PFSK-1 (cell line): ENCODE measurements around the gene OSBPL6.
A peak's percentile ranks its signal among the peaks of the same experiment; 100 is the strongest.

Source experiments
- FOXP2 ChIP-seq: optimal IDR thresholded peaks from 2 replicates; pipeline ENCODE3; 2011; ENCODE audit warnings: borderline replicate concordance, control low read depth, inconsistent platforms; ENCODE audit not compliant: insufficient read depth; ENCODE audit errors: extremely low read length, extremely low read depth
- POLR2AphosphoS5 ChIP-seq: IDR thresholded peaks from 2 replicates; pipeline ENCODE4 v1.6.1; 2012; ENCODE audit warnings: low read depth, mild to moderate bottlenecking, control low read depth, low read length, moderate library complexity
- REST ChIP-seq, 2 experiments: IDR thresholded peaks; 2 replicates each; pipeline versions ENCODE4 v1.6.1 to v1.8.0; 2011 to 2012; ENCODE audit warnings: low read depth in 2 of 2, low read length in 2 of 2, control low read depth in 1 of 2, inconsistent platforms in 1 of 2, mild to moderate bottlenecking in 1 of 2, moderate library complexity in 1 of 2; ENCODE audit not compliant: insufficient read depth in 1 of 2
- SIN3A ChIP-seq: IDR thresholded peaks from 2 replicates; pipeline ENCODE4 v1.6.1; 2012; ENCODE audit warnings: mild to moderate bottlenecking, low read length, moderate library complexity, borderline replicate concordance; ENCODE audit not compliant: insufficient read depth
- TAF1 ChIP-seq: IDR thresholded peaks from 2 replicates; pipeline ENCODE4 v1.6.1; 2012; ENCODE audit warnings: low read length, control low read depth, borderline replicate concordance; ENCODE audit not compliant: insufficient read depth

OSBPL6 gene

DNA sequence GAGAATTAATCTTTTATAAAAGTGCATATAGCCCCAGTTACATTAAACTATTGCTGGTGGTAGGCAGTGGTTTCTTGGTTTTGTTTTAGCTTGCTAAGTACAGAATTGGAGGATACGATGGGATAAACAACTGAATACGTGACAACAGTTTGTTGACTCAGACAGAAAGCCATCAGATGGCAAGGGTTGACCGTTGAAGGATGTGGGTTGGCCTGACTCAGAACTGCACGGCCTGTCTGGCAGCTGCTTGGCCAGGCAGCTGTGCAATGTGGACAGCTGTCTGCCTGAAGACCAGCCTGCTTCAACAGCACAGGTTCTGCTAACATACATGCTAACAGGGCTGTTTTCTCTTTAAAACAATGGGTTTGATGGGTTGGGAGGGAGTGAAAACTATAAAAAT, 210.1 kb downstream of the OSBPL6 start:
- TF ChIP-seq FOXP2 (peak; percentile 98), SIN3A (peak; percentile 60; the same call in 1 of the 2 replicates), TAF1 (no peak), REST (IDR thresholded peaks at IDR 0.05; ENCODE audit: insufficient read depth in 1 of 2, low read depth in 2 of 2, low read length in 2 of 2) (no peak)

DNA sequence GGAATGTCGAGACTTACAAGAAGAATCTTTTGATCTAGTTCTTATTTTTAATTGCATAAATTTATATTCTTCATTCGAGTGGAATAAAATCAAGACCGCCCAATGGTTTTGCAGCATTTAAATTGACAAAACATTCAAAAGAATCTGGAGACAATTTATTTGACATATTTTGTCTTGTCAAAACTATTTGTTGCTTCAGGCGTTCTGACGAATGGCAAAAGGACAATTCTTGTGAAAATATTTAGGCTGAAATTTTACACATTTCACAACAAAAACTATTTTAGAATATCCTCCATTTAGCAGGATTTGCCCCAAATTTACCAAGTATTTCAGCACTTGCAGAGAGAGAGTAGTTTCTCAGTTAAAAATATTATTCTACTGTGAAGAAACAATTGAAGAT, 214.9 kb downstream of the OSBPL6 start:
- TF ChIP-seq POLR2AphosphoS5: no peak
- TF ChIP-seq SIN3A: no peak
- TF ChIP-seq TAF1: no peak
- no peak for TF ChIP-seq FOXP2
- TF ChIP-seq REST (IDR thresholded peaks at IDR 0.05; ENCODE audit: insufficient read depth in 1 of 2, low read depth in 2 of 2, low read length in 2 of 2): no peak

DNA sequence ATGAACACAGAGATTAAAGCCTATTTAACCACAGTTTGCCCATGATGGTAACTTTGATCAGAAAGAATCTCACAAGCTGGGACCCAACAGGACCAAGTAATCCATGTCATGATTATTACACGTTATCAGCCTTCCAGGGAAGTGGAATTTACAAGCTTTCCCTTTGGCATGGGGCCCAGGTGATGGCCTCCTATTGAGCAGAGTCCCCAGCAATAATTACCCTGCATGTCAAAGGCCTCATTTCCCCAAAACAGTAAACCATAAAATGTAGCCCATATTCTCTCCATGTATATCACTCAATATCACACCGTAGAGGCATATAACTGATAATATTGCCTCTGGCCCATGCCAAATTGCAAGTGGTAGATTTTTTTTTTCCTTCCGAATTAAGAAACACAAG, 217.7 kb downstream of the OSBPL6 start:
- TF ChIP-seq REST (IDR thresholded peaks at IDR 0.05; ENCODE audit: insufficient read depth in 1 of 2, low read depth in 2 of 2, low read length in 2 of 2) (no peak), SIN3A (no peak), TAF1 (no peak), POLR2AphosphoS5 (no peak), FOXP2 (no peak)

GRCh38 chr2:178413472-178414265, 219.4 kb downstream of the OSBPL6 start:
- TF ChIP-seq SIN3A: no peak
- TF ChIP-seq TAF1: no peak
- TF ChIP-seq REST (IDR thresholded peaks at IDR 0.05; ENCODE audit: insufficient read depth in 1 of 2, low read depth in 2 of 2, low read length in 2 of 2): no peak
- no peak for TF ChIP-seq FOXP2
- TF ChIP-seq POLR2AphosphoS5: no peak

DNA sequence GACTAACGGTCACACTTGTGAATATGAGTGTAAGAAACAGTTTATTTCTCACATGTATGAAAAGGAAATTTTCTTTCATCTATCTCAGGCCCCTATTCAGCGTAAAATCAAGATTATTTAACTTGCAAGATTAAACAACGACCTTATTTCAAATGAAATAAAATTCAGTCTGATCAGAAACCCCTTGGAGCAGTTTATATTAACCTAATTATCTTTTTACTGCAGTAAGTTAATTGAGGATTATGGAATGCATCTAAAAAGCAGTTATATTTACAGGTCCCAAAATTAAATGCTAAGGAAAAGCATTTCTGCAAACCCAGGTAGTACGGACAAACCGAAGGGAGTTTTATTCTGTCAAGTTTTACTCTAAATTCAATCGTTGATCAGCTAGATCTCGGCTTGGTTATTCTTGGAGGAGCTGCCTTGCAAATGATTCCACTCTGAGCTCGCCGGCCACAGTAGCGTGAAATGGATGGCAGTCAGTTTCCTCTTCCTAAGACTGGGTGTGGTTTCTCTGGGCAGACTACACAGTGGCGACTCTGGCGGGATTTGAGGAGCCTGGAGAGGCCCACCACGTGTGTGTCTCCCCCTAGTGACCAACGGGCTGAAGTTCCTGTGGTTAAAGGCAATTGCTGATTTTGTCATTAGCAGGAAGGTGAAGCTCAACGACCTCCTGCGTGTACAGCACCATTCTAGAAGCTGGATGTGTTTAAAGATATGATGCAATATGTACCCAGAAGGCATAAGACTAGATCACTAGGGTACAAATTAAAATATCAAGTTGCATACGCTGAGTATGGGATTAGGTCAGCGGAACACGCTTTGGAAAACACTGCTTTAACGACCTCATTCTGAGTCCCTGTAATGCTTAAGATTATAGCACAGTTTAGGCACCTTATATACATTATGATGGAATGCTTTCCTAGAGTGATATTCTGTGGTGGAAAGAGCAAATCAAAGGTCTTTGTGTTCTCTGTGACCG, 220.2 kb downstream of the OSBPL6 start:
- TF ChIP-seq FOXP2: peak; percentile 40
- no peak for TF ChIP-seq REST (IDR thresholded peaks at IDR 0.05; ENCODE audit: insufficient read depth in 1 of 2, low read depth in 2 of 2, low read length in 2 of 2)
- TF ChIP-seq TAF1: no peak
- peak; percentile 63; the same call in 1 of the 2 replicates for TF ChIP-seq POLR2AphosphoS5
- peak; percentile 67; the same call in 1 of the 2 replicates for TF ChIP-seq SIN3A
